Measurements from ENCODE around the gene HEATR5B.
"Not testable (repeated sequence)": the region's sequence is repeated elsewhere in the genome, so short reads cannot be mapped to it uniquely, and the experiment has no call there.

HEATR5B gene

DNA sequence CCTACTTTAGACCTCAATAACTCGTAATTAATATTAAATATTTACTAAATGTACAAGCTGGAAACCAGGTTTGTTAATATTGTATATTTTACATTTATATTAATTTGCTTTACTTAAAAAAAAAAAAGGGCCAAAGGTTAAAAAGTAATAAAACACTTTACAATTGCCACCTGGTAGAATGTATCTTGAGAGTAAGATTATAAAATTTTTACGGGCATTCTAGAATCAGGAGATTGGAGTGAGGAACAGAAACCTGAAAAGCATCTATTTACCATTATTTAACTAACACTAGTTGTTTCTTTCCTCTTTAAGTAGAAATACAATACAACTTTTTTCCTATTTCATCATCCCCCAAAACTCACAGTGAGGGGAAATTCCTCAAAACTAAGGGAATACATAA, 102.3 kb downstream of the HEATR5B start:
- no peak for TF ChIP-seq MYC (IDR thresholded peaks at IDR 0.05; ENCODE audit: low read depth, low read length)
- TF ChIP-seq, protein P1, sequence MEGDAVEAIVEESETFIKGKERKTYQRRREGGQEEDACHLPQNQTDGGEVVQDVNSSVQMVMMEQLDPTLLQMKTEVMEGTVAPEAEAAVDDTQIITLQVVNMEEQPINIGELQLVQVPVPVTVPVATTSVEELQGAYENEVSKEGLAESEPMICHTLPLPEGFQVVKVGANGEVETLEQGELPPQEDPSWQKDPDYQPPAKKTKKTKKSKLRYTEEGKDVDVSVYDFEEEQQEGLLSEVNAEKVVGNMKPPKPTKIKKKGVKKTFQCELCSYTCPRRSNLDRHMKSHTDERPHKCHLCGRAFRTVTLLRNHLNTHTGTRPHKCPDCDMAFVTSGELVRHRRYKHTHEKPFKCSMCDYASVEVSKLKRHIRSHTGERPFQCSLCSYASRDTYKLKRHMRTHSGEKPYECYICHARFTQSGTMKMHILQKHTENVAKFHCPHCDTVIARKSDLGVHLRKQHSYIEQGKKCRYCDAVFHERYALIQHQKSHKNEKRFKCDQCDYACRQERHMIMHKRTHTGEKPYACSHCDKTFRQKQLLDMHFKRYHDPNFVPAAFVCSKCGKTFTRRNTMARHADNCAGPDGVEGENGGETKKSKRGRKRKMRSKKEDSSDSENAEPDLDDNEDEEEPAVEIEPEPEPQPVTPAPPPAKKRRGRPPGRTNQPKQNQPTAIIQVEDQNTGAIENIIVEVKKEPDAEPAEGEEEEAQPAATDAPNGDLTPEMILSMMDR (IDR thresholded peaks at IDR 0.05; ENCODE audit: low read depth, low read length), result no peak
- TF ChIP-seq, protein P2, sequence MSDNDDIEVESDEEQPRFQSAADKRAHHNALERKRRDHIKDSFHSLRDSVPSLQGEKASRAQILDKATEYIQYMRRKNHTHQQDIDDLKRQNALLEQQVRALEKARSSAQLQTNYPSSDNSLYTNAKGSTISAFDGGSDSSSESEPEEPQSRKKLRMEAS (IDR thresholded peaks at IDR 0.05; ENCODE audit: low read depth, low read length), result no peak
- TF ChIP-seq POLR2A (IDR thresholded peaks at IDR 0.05; ENCODE audit: extremely low read depth, insufficient read length), result no peak
- no peak overlapping the region for H3K4me3 ChIP-seq (ENCODE audit: low read depth, low read length)
- no peak for DNase-seq (ENCODE audit: low read depth)

DNA sequence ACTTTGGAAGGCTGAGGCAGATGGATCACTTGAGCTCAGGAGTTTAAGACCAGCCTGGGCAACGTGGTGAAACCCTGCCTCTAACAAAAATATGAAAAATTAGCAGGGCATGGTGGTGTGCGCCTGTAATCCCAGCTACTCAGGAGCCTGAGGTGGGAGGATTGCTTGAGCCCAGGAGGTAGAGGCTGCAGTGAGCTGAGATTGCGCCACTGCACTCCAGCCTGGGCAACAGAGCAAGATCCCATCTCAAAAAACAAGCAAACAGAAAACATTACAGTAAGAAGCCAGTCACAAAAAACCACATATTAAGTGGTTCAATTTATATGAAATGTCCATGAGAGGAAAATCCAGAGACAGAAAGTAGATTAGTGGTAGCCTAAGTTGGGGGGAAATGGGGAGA, 105.2 kb downstream of the HEATR5B start:
- H3K4me3 ChIP-seq (ENCODE audit: low read depth, low read length); DNase-seq (ENCODE audit: low read depth): not testable (repeated sequence)

DNA sequence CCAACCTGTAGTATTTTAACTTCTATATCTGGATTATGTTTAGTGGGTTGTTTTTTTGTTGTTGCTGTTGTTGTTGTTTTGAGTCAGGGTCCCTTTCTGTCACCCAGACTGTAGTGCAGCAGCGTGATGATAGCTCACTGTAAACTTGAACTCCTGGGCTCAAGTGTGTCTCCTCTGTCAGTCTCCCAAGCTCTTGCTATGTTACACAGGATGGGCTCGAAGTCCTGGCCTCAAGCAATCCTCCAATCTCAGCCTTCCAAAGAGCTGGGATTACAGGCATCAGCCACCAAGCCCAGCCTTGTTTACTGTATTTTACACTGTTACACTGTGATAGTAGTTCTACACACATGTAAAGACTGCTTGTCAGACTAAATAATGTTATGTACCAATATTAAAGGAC, 108.1 kb downstream of the HEATR5B start:
- DNase-seq (ENCODE audit: low read depth), result no peak
- no peak for TF ChIP-seq MYC (IDR thresholded peaks at IDR 0.05; ENCODE audit: low read depth, low read length)
- no peak for TF ChIP-seq POLR2A (IDR thresholded peaks at IDR 0.05; ENCODE audit: extremely low read depth, insufficient read length)
- TF ChIP-seq, protein P1 (IDR thresholded peaks at IDR 0.05; ENCODE audit: low read depth, low read length), result no peak
- TF ChIP-seq, protein P2 (IDR thresholded peaks at IDR 0.05; ENCODE audit: low read depth, low read length), result no peak
- no peak overlapping the region for H3K4me3 ChIP-seq (ENCODE audit: low read depth, low read length)

DNA sequence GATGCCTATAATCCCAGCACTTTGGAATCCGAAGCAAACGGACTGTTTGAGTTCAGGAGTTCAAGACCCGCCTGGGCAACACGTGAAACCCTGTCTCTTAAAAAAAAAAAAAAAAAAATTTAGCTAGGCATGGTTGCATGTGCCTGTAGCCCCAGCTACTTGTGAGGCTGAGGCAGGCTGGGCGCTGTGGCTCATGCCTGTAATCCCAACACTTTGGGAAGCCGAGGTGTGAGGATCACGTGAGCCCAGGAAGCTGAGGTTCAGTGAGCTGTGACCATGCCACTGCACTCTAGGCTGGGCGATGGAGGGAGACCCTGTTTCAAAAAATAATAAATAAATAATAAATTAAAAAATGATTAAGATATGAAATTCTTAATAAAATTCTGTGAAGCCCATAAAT, 108.9 kb downstream of the HEATR5B start:
- TF ChIP-seq, protein P1 (IDR thresholded peaks at IDR 0.05; ENCODE audit: low read depth, low read length), result no peak
- TF ChIP-seq POLR2A (IDR thresholded peaks at IDR 0.05; ENCODE audit: extremely low read depth, insufficient read length) (no peak), MYC (IDR thresholded peaks at IDR 0.05; ENCODE audit: low read depth, low read length) (no peak)
- TF ChIP-seq, protein P2 (IDR thresholded peaks at IDR 0.05; ENCODE audit: low read depth, low read length), result no peak
- no peak for DNase-seq (ENCODE audit: low read depth)
- H3K4me3 ChIP-seq (ENCODE audit: low read depth, low read length), result no peak overlapping the region

DNA sequence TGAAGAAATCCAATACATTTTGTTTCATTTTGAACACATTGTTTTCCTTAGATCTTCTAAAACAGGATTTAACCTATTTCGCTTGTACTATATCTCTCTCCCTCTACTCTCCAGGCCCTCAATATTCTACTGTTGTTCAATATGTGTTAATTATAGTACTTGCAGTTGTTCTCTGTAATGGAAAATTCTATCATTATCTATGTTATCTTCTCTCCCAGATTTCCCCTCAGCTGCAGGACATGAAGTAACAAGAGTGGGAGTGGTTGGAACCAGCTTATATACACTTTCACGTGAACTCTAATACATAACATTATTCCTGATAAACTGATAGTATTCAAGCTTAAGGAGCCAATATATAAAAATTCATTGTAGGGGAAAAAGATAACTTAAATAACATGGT, 110.9 kb downstream of the HEATR5B start:
- no peak overlapping the region for H3K4me3 ChIP-seq (ENCODE audit: low read depth, low read length)
- no peak for TF ChIP-seq MYC (IDR thresholded peaks at IDR 0.05; ENCODE audit: low read depth, low read length)
- TF ChIP-seq, protein P1 (IDR thresholded peaks at IDR 0.05; ENCODE audit: low read depth, low read length), result no peak
- TF ChIP-seq POLR2A (IDR thresholded peaks at IDR 0.05; ENCODE audit: extremely low read depth, insufficient read length), result no peak
- TF ChIP-seq, protein P2 (IDR thresholded peaks at IDR 0.05; ENCODE audit: low read depth, low read length), result no peak
- DNase-seq (ENCODE audit: low read depth), result no peak

DNA sequence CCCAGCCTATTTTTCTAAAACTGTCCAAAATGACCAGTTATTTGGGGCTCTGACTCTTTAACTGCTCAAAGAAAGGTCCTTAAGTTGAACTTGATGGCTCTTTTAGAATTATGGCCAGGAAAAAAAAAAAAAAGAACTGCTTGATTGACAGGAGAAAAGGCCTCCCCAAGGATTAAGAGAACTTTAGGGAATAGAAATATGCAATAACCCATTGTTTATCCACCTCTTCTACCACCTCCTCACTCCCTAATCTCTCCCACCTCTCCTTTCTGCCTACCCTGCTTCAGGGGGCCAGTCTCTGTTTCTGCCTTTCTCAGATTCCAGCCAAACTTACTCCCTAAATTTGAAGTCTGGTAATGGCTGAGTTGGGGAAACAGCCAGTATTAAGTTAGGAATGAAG, 112.2 kb downstream of the HEATR5B start:
- no peak for DNase-seq (ENCODE audit: low read depth)
- TF ChIP-seq, protein P2 (IDR thresholded peaks at IDR 0.05; ENCODE audit: low read depth, low read length), result no peak
- TF ChIP-seq MYC (IDR thresholded peaks at IDR 0.05; ENCODE audit: low read depth, low read length) (no peak), POLR2A (IDR thresholded peaks at IDR 0.05; ENCODE audit: extremely low read depth, insufficient read length) (no peak)
- TF ChIP-seq, protein P1 (IDR thresholded peaks at IDR 0.05; ENCODE audit: low read depth, low read length), result no peak
- H3K4me3 ChIP-seq (ENCODE audit: low read depth, low read length), result no peak overlapping the region
